Renal pelvis (tissue), 4 donors: ENCODE measurements around the gene C3orf22. TPM values are rescaled to one million over a fixed set of nuclear protein-coding genes. Genes with fewer than 3 reads are reported as not detected.

Experiments
- DNase-seq: peaks from one replicate; pipeline ENCODE4 v3.0.0-alpha.2; 2013
- polyA plus RNA-seq, 3 donors: library from polyadenylated mRNA; unstranded; fragments of 120-200 nt; gene quantifications; one replicate each; pipeline ENCODE4 v1.2.1, GENCODE V29; 2013; ENCODE audit not compliant: insufficient read length in 3 of 3

Gene C3orf22
- polyA plus RNA-seq, 3 donors, result 0.04 to 0.25 TPM; not detected in 1

DNA sequence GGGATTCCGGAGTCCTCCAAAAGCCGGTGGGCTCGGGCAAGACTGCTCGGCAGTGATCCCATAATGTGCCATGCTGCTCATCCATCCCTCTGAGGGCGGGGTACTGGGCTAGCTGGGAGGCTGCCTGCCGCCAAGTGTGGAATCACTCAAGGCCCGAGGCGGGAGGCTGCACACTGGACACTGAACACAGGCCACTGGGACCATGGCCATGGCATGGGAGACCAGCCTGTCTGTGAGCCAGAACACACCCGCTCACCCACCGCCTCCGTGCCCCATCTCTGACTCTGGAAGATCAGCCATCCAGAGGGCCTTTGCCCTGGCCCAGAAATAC, 1.4 kb downstream of the C3orf22 start:
- no peak for DNase-seq

- DNase-seq, result no peak
Measured at GRCh38 chr3:126556637-126557414, 1.9 kb downstream of the C3orf22 start.

- DNase-seq, result no peak
Measured at GRCh38 chr3:126555795-126556636, 2.7 kb downstream of the C3orf22 start.

DNA sequence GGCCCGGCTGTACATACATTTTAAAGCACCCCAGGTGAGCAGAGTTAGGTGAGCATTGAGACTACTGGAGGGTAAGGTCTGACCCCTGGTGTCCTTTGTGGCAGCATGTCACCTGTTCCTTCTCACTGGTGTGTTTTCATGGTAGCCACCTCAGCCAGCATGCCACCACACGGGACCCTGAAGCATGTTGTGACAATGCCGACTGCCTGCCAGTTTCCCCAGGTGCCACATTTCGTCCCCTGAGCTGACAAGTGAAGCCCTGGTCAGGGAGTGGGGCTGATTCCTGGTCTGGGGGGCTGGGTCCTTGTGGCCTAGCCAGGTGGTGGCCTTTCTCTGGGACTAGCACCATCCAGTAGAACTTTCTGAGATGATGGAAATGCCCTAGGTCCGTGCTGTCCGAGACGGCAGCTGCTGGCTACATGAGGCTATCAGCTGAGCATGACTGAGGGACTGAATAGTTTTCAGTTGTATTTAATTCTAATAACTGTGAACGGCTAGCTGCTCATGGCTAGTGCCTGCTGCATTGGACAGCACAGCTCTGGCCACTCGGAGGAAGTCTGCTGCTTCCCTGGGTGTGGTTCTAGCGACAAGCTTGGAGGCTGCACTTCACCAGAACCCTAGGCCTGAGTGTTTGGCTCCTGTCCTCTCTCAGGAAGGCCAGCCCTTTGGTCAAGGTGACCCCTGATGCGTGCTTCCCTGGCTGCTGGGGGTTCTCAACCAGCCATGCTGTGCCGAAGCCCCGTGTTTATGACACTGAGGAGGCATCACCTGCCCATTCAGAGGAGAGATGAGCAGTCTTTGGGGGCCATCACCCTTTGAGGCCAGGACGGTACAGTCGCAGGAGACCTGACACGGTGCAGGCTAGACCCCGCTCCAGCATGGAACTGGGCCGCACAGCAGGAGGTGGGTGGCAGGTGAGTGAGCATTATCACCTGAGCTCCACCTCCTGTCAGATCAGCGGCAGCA, 3.9 kb downstream of the C3orf22 start:
- no peak for DNase-seq

DNA sequence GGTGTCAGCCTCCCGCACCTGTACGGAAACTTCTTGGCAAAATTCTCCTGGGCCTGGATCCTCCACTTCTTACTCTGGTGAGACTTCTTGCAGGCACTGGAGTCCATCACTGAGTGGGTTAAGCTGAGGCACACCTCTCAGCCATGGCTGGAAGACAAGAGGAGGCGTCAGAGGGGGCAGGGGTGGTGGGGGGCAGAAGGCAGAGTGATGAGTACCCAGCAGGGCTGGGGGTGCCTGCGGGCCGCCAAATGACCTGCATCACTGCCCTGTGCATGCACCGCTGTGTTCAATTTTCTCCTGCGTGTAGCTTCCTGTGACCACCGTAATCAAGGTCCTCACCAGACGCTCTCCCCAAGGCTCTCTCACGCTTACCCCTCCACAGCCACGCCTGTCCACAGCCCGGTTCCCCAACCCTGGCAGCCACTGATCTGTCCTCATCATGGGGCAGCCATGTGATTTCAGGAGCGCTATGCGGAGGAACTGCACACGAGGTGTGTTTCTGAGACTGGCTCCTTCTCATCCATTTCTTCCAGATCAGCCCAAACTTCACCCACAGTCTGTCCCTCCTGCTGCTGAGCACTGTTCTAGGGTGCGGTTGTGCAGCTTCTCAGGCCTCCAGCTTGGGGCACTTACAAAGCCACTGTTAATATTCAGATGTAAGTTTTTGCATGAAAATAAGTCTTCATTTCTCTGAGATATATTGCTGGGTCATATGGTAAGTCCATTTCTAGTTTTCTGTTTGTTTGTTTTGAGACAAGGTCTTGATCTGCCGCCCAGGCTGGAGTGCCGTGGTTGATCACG, 5.2 kb downstream of the C3orf22 start:
- DNase-seq, result no peak

DNA sequence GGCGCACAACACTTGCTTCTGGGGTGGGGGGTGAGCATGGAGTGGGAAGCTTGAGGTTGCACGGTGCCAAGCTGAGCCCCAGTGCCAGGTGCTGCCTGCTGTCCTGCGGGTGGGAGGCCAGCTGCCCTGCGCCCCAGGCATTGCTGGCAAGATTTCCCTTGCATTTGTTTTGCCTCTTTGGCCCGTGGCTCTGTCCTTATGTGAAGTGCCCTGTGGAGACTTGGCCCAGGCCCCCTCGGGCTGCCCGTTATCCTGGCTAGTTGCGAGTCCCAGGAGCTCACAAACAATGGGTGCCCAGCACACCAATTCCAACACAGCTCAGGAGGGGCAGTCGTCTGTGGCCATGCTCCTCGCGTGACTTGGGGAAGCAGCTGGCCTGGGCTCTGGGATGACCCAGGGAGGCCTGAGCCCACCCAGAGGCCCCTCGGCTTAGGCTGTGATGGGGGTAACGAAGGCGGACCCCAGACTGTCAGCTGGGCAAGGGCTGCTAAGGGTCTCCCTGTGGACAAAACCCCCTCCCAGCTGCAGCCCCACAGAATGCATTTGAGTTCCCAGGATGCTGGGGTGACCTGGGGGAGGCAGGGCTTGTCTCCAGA, 5.9 kb downstream of the C3orf22 start:
- DNase-seq, result no peak

DNA sequence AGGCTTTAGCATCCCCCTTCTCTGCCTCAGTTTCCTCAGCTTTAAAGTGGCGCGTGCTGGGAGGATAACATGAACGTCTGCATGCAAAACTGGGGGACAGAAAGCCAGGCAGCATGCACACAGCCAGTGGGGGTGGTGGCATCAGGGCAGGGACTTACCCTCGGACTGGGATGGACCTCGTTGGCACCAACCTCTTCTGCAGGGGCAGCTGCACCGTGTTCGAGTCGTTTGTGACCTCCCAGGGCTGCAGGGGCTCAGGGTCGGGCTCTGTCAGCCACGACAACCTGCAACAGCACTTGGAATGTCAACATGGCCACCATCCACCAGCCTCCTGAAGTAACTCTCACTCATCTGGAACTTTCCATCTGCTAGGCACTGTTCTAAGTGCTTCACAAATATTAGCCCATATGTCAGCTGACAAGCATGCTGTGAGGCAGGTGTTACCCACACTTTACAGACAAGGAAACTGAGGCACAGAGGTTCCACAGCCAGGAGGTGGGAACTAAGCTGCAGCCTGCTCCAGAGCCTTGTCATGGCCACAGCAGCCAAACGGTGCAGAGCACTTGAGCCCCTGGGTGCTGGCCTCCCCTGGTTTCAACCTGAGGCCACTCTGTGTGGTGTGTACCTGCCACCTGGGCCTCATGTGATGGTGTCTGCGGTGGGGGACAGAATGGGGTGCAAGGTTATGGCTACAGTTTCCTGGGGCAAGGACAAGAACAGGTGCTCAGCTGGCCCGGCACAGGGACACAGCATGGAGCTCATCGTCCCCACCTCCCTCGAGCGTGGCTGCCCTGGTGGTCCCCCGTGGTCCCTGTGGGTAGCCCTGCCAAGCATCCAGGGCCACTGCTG, 6.7 kb downstream of the C3orf22 start:
- no peak for DNase-seq

- no peak for DNase-seq
Measured at GRCh38 chr3:126551121-126551838, 7.5 kb downstream of the C3orf22 start.

DNA sequence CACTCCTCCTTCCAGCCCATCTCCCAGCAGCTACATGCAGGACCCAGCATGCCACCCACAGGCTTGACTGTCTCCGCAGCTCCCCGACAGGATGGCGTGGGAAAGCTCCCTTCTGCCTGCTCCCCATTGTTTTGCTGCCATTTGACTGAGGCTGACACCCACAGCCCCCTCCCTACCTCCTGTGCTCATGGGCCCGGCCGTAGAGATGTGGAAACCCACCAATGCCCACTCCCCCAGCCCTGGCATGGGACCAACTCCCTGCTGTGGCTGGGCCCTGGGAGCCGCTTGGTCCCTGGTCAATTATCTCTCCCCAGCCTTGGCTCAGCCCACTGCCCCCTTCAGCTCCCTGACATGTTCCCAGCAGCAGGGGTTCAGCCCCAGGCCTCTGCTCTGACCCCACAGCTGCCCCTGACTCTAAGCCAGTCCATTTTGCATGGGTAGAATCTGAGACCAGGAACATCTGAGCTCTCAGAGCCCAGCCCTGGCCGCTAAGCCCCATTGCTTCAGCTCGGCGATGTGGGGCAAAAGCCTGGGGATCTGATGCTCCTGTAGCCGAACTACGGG, 8.2 kb downstream of the C3orf22 start:
- no peak for DNase-seq

DNA sequence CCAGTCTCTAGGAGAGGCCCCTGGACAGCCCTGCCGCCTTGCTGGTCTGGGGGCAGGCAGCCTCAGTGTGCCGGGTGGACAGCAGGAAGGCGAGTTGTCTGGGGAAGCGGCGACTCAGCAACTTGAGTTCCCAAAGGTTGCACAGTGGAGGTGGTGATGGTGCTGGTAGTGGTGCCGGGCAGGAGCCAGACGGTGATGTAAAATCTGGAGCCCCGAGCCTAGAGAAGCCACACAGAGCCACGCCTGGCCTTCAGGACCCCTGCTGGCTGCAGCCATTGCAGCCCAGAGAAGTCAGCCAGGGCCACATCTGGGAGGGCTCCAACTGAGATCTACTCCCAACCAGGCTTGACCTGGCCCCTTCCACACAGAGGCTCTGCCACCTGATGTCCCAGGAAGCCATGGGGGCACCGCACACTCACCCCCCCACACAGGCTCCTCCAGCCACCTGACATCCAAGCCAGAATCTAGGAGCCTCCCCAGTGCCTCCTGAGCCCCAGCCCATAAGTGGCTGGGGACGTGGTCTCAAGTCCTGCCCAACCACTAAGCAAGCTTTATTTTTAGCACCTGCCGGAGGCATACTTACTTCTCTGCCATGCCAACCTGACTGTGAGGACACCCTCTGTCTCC, 8.8 kb downstream of the C3orf22 start:
- DNase-seq, result no peak

DNA sequence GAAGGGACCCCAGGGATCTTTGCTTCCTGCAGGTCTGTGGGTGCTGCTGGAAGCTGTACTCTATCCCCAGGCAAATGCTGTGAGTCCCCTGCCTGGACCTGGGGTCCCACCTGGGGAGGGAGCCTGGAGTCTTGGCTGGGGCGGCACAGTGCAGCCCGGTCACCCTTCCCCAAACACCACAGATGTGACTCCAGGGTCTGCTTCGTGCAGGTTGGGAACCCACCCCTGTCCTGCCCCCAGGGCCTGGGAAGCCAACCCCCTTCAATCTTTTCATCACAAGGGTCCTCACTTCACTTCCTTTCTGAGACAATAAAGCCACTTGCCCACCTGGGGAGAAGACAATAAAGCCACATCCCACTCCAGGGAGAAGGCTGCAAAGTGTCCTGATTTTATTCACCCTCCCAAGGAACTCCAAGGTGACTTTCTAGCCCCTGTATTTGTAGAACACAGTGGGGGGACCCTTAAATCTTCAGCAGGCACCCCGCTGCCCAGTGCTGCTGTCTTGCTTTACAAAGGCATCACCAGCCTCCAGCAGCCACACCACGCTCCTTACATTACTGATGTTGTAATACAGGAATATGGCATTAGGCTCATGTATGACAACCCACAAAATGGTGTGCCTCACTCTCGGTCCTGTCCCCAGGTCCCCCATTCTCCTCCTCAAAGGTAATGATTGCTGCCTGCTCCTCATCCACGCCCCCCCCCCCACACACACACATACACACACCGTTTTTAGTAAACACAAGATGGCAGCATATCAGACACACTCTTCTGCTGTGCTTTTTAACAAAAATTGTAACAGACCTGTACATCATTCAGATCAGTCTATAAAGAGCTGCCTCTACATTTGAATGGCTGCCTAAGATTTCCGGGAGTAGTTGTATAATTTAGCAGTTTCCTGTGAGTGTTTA, 9.9 kb downstream of the C3orf22 start:
- no peak for DNase-seq

DNA sequence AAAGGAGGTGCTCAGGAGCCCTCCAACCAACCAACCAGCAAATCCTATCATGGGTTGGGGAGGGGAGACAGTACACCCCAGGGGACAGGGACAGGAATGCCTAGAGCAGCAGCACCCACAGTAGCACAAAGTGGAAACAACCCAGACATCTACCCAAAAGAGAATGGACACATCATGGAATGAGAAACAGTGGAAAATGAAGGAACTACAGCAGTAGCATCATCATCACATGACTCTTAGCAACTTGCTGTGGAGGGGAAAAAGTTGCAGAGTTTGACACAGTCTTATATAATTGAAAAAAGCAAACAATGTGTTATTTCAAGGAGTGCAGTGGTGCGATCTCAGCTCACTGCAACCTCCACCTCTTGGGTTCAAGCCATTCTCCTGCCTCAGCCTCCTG, 11.0 kb downstream of the C3orf22 start:
- DNase-seq, result no peak

DNA sequence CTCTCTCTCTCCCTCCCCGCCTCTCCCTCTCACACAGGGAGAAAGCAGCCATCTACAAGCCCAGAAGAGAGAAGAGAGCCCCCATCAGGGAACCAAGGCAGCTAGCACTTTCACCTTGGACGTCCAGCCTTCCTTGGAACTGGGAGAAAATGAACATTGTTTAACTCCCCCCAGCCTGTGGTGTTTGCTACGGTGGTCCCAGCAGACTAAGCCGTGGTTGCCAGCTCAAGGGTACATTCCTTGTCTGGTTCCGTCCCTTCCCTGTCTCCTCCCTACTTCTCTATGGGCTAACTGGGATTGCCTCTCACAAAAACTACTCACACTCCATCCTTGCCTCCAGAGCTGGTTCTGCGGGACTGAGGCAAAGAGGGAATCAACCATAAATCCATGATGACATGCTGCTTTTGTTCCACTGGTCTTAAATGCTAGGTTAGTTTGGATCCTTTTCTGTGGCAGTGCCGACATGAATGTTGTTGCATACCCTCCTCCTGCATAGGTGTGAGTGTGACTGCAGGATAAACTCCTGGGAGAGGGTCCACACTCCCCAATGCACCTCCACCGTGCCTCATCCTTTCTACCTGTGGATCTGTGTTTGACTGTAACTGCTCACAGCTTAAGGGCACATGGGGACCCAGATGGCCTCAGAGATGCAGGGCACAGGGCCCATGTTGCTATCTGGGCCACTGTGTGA, 12.0 kb downstream of the C3orf22 start:
- DNase-seq, result no peak

DNA sequence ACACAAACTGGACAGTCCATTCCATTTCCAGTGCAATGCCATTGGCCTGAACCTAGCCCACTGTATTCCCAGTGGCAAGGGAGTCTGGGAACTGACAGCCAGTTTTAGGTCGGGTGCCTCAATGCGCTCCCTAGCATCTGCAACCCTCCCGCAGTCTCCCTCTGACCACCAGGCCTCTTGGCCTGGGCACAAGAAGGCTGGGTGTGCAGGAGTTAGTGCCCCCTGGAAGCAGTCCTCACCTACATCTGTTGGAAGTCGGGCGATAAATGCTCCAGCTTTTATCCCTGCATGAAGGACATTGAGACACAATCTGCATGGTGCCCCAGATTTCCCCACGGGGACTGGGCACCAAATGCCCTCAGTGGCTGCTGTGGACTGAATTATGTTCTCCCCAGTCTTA, 12.7 kb downstream of the C3orf22 start:
- DNase-seq, result no peak

DNA sequence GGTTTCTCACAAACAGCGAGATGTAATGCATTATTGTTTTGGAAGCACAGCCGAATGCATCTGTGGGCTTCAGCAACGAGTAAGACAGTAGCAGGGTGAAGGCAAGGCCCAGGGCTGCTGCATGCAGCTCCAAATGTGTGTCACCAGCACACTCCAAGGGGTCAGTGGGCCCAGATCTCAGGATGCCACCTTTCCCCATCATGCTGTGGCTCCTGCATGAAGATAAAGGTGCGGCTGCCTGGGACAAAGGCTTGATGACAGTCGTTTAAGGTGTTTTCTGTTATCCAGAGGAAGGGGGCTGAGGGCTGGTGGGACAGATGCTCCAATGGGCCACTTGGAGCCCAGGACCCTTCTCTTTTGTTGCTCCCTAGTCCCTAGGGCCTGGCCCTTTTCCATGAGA, 13.2 kb downstream of the C3orf22 start:
- no peak for DNase-seq

DNA sequence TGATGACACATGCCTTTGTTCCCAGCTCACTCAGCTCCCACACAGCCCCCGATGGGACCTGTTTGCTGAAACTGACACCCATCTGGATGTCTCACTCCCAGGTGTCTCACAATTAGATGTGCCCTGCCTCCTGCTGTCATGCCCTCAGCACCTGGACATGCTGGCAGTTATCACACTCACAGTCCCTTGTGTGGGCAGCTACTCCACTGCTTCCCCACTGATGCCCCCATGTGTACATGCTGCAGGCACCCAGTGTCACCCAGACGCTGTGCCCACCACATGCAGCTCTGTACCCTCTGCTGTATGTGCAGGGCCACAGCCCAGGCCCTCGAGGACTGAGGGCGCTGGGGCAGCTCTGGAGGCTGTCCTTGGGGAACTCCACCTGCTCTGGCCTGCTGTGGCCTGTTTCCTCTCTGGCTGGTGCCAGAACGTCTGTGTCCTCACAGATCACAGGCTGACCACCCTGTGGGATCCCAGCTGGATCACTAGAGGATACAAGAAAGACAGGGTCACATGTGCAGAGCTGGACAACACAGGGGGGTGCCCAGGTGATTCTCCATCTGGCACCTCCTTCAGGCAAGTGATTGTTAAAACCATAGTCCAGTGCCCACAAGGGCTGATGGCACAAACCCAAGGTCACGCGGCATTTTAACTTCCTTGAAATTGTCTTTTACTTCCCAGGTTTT, 14.0 kb downstream of the C3orf22 start:
- DNase-seq, result no peak
